K562 (cell line): ENCODE measurements around the gene GLOD4. TPM values are rescaled to one million over a fixed set of nuclear protein-coding genes. Genes with fewer than 3 reads are reported as not detected.

Experiments
- BCOR ChIP-seq: fragments of 450-650 bp; IDR thresholded peaks from 2 replicates; pipeline ENCODE4 v1.6.1; 2016
- BRD4 ChIP-seq: fragments of 200-600 bp; sonication (generic); IDR thresholded peaks from 2 replicates; pipeline ENCODE4 v1.6.1; 2017; ENCODE audit warnings: inconsistent platforms
- CREB3L1 ChIP-seq: fragments of 450-650 bp; IDR thresholded peaks from 2 replicates; pipeline ENCODE4 v1.6.1; 2014; ENCODE audit warnings: low read depth, mild to moderate bottlenecking, moderate library complexity, borderline replicate concordance
- DDX20 ChIP-seq: fragments of 450-650 bp; IDR thresholded peaks from 2 replicates; pipeline ENCODE4 v1.6.1; 2016; ENCODE audit warnings: missing genetic modification characterization, low read depth, mild to moderate bottlenecking, missing compliant biosample characterization, moderate library complexity
- E2F6 ChIP-seq, 2 experiments: IDR thresholded peaks; 2 replicates each; pipeline ENCODE4 v1.6.1; 2011; ENCODE audit warnings: borderline replicate concordance in 1 of 2, control low read depth in 1 of 2, low read depth in 1 of 2, low read length in 1 of 2, mild to moderate bottlenecking in 1 of 2, mixed read lengths in 1 of 2, moderate library complexity in 1 of 2; ENCODE audit not compliant: insufficient read depth in 1 of 2, insufficient read length in 1 of 2, poor library complexity in 1 of 2, severe bottlenecking in 1 of 2; ENCODE audit errors: extremely low read depth in 1 of 2
- GABPB2 ChIP-seq: fragments of 250-450 bp; sonication (Bioruptor Pico); conservative IDR thresholded peaks from 2 replicates; pipeline ENCODE4 v1.5.1; 2021; ENCODE audit warnings: mild to moderate bottlenecking
- IRF2 ChIP-seq: sonication (generic); formaldehyde crosslinking; IDR thresholded peaks from 2 replicates; pipeline ENCODE4 v1.8.1; 2022; ENCODE audit warnings: mild to moderate bottlenecking, missing genetic modification reagents
- MAFK ChIP-seq: IDR thresholded peaks from 2 replicates; pipeline ENCODE4 v1.6.1; 2011; ENCODE audit warnings: low read length, improper control_type of control experiment
- NR4A1 ChIP-seq, 2 experiments: fragments of 250-450 bp in 1 of 2; fragments of 450-650 bp in 1 of 2; sonication (Bioruptor Pico) in 1 of 2; IDR thresholded peaks; 2 replicates each; pipeline versions ENCODE4 v1.4.0 to v1.6.1; 2016 to 2020; ENCODE audit warnings: mild to moderate bottlenecking in 2 of 2, missing compliant biosample characterization in 1 of 2, missing genetic modification characterization in 1 of 2, moderate library complexity in 1 of 2
- POLR2AphosphoS2 ChIP-seq: IDR thresholded peaks from 2 replicates; pipeline ENCODE4 v1.6.1; 2012; ENCODE audit warnings: low read length, improper control_type of control experiment
- RNF2 ChIP-seq: sonication (generic); IDR thresholded peaks from 2 replicates; pipeline ENCODE4 v1.6.1; 2016
- SMAD2 ChIP-seq: fragments of 150-350 bp; IDR thresholded peaks from 2 replicates; pipeline ENCODE4 v1.6.1; 2014; ENCODE audit warnings: low read depth, mild to moderate bottlenecking, low read length
- U2AF2 ChIP-seq: fragments of 200-400 bp; formaldehyde crosslinking; optimal IDR thresholded peaks from 2 replicates; pipeline ENCODE3; 2017; ENCODE audit warnings: low read depth, mild to moderate bottlenecking, low read length
- ZBTB5 ChIP-seq: fragments of 450-650 bp; IDR thresholded peaks from 2 replicates; pipeline ENCODE4 v1.6.1; 2017; ENCODE audit warnings: antibody characterized with exemption
- ZNF197 ChIP-seq: fragments of 200-800 bp; sonication (Bioruptor generic); IDR thresholded peaks from 2 replicates; pipeline ENCODE4 v1.6.1; 2016; ENCODE audit warnings: low read depth, missing genetic modification characterization, missing compliant biosample characterization
- ZNF445 ChIP-seq: fragments of 250-450 bp; sonication (Bioruptor Pico); IDR thresholded peaks from 2 replicates; pipeline ENCODE4 v1.4.0; 2020; ENCODE audit warnings: low read depth, mild to moderate bottlenecking, moderate library complexity
- ZNF764 ChIP-seq: fragments of 250-450 bp; sonication (Bioruptor Pico); IDR thresholded peaks from 2 replicates; pipeline ENCODE4 v1.4.0; 2020; ENCODE audit warnings: low read depth, mild to moderate bottlenecking, moderate library complexity
- ZNF778 ChIP-seq: fragments of 450-650 bp; formaldehyde crosslinking; IDR thresholded peaks from 2 replicates; pipeline ENCODE4 v1.4.0; 2020; ENCODE audit warnings: mild to moderate bottlenecking, moderate library complexity
- polyA plus RNA-seq, 8 experiments: library from polyadenylated mRNA; depleted of rRNA in 4 of 8; stranded (reverse) in 5 of 8; unstranded in 3 of 8; fragments of >200 nt; fragmentation: Nextera tagmentation in 2 of 8; fragmentation: Illumina TruSeq in 1 of 8; extraction: Ambion mirVana in 2 of 8; extraction: Trizol in 1 of 8; gene quantifications; 2 replicates each; pipeline versions ENCODE4 v1.2.1 to v1.2.3, GENCODE V29; 2011 to 2014; ENCODE audit warnings: inconsistent platforms in 1 of 8, missing spikeins in 1 of 8
- total RNA-seq, 7 experiments: library from RNA; depleted of rRNA in 6 of 7; stranded (reverse); fragments of >200 nt in 6 of 7; fragmentation: Illumina TruSeq in 2 of 7; extraction: Trizol in 2 of 7; gene quantifications; 2 replicates each; pipeline versions ENCODE4 v1.2.1 to v1.2.3, GENCODE V29; 2011 to 2021; ENCODE audit warnings: low replicate concordance in 1 of 7
- TF ChIP-seq, protein P1 (sequence below), 3 experiments: IDR thresholded peaks in 2 of 3; conservative IDR thresholded peaks in 1 of 3; 2 replicates each; pipeline ENCODE4 v1.5.1; 2011 to 2012; ENCODE audit warnings: low read length in 3 of 3, mild to moderate bottlenecking in 3 of 3, control low read depth in 2 of 3, improper control_type of control experiment in 1 of 3, inconsistent platforms in 1 of 3, low read depth in 1 of 3, mixed read lengths in 1 of 3, moderate library complexity in 1 of 3; ENCODE audit not compliant: insufficient read depth in 2 of 3

GLOD4 gene
- total and polyA plus RNA-seq, 9 of the 15 experiments (the other 6 are each of a cell fraction or from before 2014, with no cell fraction given), result 52.0 to 109 (median 64.9) TPM

DNA sequence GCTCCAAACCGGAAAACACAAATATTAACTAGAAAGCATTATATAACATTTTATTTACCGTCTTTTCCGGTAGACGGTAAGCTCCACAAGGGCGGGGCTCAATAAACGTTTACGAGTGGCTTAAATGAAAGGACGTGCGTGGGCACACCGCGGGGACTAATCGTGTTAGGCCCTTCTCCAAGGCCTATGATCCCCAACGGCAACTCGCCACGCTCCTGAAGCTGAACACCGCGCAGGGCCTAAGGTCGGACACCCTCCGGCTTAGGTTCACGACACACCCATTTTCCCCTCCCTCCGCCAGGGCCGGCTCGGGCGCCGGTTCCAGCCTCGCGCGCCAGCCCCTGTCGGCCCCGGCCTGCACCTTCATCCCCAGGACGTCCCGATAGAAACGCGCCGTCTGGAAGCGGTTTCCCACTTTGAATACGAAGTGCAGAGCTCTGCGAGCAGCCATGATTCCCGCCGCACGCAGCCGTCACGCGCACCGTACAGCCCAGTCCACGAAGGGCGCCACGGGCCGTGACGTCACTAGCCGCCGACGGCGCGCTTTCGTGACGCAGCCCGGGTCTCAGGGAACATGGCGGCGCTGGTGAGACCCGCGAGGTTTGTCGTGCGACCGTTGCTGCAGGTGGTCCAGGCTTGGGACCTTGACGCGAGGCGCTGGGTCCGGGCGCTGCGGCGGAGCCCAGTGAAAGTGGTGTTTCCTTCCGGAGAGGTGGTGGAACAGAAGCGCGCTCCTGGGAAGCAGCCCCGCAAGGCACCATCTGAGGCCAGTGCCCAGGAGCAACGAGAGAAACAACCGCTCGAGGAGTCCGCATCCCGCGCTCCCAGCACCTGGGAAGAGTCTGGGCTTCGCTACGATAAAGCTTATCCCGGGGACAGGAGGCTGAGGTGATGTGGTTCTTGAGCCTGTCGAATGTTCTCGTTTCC lies at the start of gene GLOD4, which contains the start of gene MRM3 (continued):
- TF ChIP-seq POLR2AphosphoS2 (no peak), ZNF764 (CRISPR knock-in tag) (no peak), SMAD2 (no peak), ZNF197 (CRISPR knock-in tag) (no peak), NR4A1 (CRISPR knock-in tag; IDR thresholded peaks at IDR 0.05) (no peak), NR4A1 (tag; IDR thresholded peaks at IDR 0.05) (0 out of 2 replicates have a peak, but pooled peaks have one; percentile 23), CREB3L1 (peak; percentile 64; the same call in 1 of the 2 replicates), ZNF778 (CRISPR knock-in tag) (no peak), ZNF445 (CRISPR knock-in tag) (no peak), IRF2 (no peak), DDX20 (no peak), GABPB2 (CRISPR knock-in tag) (no peak), ZBTB5 (no peak), E2F6 (IDR thresholded peaks at IDR 0.05; ENCODE audit: borderline replicate concordance in 1 of 2, extremely low read depth in 1 of 2, insufficient read depth in 1 of 2, insufficient read length in 1 of 2, low read depth in 1 of 2, low read length in 1 of 2, poor library complexity in 1 of 2, severe bottlenecking in 1 of 2) (peak; percentile 29 to 71), MAFK (no peak), BRD4 (no peak), RNF2 (0 out of 2 replicates have a peak, but pooled peaks have one; percentile 35), U2AF2 (no peak), BCOR (no peak)
- TF ChIP-seq, protein P1, sequence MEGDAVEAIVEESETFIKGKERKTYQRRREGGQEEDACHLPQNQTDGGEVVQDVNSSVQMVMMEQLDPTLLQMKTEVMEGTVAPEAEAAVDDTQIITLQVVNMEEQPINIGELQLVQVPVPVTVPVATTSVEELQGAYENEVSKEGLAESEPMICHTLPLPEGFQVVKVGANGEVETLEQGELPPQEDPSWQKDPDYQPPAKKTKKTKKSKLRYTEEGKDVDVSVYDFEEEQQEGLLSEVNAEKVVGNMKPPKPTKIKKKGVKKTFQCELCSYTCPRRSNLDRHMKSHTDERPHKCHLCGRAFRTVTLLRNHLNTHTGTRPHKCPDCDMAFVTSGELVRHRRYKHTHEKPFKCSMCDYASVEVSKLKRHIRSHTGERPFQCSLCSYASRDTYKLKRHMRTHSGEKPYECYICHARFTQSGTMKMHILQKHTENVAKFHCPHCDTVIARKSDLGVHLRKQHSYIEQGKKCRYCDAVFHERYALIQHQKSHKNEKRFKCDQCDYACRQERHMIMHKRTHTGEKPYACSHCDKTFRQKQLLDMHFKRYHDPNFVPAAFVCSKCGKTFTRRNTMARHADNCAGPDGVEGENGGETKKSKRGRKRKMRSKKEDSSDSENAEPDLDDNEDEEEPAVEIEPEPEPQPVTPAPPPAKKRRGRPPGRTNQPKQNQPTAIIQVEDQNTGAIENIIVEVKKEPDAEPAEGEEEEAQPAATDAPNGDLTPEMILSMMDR (IDR thresholded peaks at IDR 0.05 in 2 of 3, conservative IDR thresholded peaks at IDR 0.05 in 1 of 3; ENCODE audit: insufficient read depth in 2 of 3, low read depth in 1 of 3, low read length in 3 of 3), result peak in 1 of 3 experiments; percentile 9; a peak in 1 of 6 replicates
